HUDEP-2 (cell line): ENCODE results near the gene OGDHL.
"Not testable (repeated sequence)": the region's sequence is repeated elsewhere in the genome, so short reads cannot be mapped to it uniquely, and the experiment has no call there.

Source experiments
- DNase-seq, 76 experiments: peaks; one replicate each; lab custom pipeline; 2025; ENCODE audit not compliant: unreplicated experiment in 76 of 76; lab: John Stamatoyannopoulos, UW

OGDHL gene

DNA sequence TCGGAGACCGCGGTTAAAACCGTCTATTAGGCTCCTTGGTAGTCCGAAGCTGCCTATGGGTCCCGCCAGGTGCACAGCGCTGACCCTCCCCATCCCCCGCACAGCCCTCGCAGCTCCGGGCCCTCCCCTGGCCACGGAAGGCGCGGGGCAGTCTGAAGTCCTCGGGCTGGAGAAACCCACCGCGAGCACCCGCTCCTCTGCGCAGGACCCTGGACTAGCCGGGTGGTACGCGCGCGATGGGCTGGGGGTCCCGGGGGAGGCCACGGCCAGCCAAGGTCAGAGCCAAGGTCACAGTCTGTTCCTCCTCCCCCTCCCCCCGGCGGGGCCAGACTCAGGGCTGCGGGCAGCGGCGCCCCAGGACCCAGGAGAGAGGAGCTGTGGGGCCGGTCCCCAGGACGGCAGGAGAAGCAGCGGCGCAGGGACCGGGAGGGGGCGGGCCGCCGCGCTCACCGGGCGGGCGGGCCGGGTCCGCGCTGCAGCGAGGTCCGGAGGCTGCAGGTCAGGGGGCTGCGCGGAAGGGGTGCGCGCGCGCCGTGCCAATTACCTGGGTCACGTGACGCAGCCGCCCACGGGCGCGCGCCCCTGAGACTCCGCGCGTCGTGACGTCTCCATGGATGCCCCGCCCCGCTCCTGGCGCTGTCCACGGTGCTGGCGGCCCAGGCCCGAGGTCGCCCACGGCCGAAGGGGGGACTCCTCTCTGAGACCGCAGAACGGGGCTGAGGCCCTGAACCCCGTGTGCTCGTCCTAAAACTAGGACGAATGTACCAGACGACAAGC, at the start of gene OGDHL:
Gene OGDHL (minus strand): TSS at position 535 of the 777 bp plus-strand sequence. CDS start 3,731 bp downstream, outside the sequence.
- peak in 57 of 76 experiments; percentile 3 to 70 (median 41) for DNase-seq

DNA sequence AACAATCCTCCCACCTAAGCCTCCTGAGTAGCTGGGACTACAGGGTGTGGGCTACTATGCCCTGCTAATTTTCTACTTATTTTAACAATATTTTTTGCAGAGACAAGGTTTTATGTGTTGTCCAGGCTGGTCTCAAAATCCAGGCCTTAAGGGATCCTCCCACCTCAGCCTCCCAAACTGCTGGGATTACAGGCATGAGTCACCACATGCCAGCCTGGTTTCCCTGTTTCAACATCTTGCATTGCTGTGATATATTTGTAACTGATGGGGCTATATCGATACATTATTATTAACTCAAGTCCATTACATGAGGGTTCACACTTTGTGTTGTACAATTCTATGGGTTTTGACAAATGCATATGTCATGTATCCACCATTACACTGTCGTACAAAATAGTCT, 41.9 kb upstream of the OGDHL start:
- DNase-seq = no peak

DNA sequence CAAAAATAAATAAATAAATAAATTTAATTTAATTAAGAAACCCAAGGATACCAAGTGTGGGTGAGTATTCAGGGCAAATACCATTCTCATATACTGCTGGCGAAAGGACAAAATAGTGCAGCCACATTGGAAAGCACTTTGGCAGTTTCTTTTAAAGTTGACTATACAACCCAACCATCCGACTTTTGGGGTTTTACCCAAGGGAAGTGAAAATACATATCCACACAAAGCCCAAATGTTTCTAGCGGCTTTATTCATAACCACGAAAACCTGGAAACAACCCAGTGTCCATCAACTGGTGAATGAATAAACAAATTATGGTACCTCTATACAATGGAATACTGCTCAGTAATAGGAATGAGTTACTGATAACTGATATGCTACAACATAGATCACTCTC, 36.2 kb upstream of the OGDHL start:
- DNase-seq = no peak

DNA sequence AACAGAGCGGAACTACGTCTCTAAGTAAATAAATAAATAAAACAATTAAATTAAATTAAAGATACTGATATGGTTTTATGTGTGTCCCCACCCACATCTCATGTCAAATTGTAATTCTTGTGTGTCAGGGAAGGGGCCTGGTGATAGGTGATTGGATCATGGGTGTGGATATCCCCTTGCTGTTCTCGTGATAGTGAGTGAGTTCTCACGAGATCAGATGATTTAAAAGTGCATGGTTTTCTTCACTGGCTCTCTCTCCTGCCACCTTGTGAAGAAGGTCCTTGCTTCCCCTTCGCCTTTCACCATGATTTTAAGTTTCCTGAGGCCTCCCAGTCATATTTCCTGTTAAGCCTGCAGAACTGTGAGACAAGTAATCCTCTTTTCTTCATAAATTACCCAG, 29.0 kb upstream of the OGDHL start:
- DNase-seq = no peak

DNA sequence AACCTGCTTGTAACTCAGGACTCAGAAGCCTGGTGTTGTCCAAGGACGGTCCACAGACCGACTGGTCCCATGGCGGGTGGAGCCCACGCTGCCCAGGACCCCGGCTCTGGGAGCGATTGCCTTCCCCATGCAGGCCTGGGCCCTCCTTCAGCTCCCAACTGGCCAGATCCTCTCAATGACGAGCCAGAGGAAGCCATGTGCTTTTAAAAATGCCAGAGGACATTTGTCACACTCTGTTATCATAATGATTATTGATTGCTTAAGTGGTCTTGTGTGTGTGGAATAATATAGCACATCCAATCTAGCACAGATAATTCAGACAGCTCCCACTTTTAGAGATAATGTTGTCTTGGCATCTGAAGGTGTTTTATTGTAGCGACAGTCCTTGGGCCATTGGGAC, 22.6 kb upstream of the OGDHL start:
- no peak for DNase-seq

DNA sequence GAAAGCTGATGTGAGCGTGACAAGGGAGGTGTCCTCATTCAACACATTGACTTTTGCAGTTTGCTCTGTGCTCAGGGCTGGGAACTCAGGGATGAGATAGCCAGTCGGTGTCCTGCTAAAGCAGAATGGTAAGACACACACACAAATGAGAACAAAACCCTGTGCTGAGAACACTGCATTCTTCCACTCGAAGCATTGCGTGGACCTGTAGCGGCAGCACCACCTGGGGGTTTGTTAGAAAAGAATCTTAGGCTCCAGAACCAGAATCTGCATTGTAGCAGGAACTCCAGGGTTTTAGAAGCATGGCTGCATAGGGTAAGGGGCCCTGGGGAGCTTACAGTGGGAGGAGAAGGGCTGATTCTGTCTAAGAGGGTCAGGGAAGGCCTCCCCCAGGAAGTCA, 21.5 kb upstream of the OGDHL start:
- DNase-seq = no peak

DNA sequence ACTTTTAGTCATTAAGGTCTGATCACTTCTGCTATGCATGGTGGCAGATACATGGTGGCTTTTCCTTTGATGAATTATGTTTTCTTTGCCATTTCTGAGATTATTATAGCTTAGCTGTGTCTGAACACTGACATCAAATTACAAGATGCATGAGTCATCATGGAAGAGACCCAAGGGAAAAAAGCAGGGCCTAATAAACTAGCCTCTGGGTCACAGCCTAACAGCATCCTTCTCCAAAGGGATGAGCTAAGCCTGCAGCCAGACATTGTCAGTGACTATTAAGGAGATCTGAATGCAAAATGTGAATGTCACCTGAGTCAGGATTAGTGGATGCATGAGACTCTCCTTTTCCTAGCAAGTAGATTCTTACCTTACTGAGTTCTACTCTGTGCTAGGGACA, 19.1 kb upstream of the OGDHL start:
- DNase-seq = no peak

DNA sequence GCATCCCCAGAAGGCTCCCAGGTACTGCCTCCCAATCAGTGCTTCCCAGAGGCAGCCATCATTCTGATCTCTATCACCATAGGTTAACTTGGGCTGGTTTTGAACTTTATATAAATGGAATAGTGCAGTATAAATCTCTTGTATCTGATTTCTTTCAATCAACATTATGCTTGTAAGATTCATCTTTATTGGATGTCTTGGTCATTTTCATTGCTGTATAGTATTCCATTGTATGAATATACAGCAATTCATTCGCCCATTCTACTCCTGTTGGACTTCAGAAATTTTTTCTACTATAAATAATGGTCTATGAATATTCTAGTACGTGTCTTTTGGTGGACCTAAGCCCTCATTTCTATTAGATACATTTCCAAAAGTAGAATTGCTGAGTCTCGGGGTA, 16.1 kb upstream of the OGDHL start:
- DNase-seq = no peak

DNA sequence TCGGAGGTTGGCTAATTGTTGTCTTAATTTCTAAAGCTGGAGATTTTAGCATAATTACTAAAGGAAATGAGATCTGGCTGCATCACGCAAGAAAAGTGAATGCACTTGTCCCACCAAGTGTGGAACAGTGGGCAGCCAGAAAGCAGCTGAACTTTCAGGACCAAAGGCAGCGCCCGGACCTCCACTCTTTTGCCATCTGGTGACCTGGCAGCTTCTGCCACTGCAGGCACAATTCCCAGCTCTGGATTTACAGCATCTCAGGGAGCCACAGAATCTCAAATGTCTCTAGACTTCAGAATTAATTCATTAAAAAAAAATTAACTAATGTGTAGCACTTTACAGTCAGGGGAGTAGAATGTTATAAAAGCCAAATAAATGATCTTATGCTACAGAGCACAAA, 14.7 kb upstream of the OGDHL start:
- no peak for DNase-seq

DNA sequence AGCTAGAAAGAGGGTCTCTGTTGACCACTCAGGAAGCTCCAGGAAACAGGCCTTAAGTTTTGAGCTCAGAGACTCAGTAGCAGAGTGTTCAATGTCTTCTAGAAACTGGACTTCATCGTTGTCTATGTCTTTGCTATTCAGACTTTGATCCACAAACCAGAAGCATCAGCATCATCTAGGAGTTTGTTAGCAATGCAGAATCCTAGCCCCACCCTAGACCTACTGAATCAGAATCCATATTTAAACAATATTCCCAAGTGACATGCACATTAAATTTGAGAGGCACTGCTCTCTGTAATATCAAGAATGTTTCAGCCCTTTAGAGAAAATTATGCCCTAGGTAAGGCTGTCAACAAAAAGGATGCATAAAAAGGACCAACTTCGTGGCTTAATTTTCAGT, 12.9 kb upstream of the OGDHL start:
- no peak for DNase-seq

DNA sequence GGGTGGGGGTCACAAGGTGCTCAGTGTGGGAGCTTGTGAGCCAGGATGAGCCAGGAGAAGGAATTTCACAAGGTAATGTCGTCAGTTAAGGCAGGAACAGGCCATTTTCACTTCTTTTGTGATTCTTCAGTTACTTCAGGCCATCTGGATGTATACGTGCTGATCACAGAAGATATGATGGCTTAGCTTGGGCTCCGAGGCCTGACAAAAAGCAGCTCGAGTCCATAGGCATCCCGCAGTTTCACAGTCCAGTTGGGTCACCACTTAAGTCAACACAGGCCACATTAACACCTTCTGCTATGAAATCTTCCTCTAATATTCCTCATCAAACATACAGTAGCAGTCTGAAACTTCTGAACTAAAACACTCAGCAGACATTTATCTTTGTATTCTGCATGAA, 10.8 kb upstream of the OGDHL start:
- not testable (repeated sequence) for DNase-seq

DNA sequence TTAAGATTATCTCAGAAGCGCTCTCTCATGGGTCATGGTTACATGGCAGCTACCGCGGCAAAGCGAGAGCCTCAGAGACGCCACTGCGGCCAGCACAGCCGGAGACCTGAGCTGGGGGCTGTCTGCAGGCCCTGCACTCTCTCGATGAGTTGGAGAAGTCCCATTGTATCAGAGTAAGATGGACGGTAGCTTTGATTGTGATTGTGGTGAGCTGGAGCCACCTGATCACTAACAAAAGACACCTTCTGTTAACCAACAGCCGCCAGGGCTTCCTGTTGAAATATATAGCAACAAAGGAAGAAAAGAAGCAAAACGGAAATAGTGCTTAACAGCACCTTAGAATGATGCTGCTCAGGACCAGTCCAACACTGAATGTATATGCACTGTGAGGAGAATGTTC, 8.9 kb upstream of the OGDHL start:
- not testable (repeated sequence) for DNase-seq

DNA sequence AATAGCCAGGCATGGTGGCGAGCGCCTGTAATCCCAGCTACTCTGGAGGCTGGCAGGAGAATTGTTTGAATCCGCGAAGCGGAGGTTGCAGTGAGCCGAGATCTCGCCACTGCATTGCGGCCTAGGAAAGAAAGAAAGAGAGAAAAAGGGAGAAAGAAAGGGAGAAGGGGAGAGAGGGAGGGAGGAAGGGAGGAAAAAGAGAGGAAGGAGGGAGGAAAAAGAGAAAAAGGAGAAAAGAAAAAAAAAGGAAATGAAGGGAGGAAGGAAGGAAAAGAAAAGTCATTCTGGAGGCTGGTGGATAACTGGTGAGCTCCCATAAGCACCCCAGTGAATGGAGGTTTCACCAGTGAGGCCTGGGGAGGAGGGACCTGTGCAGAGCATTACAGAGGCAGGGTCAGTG, 7.6 kb upstream of the OGDHL start:
- no peak for DNase-seq

DNA sequence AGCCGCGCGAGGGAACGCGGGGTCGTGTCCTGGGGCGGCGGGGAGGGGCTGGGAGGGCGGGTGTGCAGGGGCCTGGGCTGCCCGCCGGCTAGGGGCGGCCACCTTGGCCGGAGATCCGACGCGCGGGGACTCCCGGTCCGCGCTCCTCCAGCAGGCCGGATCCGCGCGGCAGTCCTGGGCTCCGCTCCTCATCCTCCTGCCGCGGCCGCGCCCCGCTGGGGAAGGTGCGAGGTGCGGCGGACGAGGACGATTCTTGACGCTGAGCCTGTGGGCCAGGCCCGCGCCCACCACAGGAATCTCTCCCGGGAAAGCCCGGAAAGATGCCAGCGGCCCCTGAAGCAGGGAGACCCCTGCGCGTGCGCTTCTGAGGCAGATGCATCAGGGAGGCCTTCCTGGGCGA, 6.6 kb upstream of the OGDHL start:
- no peak for DNase-seq

DNA sequence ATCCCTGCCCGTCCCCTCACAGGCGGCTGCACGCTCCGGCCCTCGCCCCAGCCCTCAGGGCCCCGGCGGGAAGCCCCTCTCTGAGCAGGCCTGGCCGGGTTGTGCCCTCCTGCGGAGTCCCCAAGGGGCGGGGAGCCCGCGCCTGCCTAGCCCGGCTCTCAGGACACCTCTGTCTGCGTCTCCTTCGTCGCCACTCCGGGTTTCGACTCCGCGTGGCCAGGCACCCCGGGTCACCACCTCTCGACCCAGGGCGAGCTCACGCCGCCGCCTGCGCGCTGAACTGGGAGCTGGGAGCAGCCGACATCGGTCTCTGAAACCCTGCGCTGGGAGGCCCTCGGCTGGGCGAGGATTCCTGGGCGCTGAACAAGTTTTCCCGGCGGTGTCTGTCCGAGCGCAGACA, 6.2 kb upstream of the OGDHL start:
- no peak for DNase-seq

DNA sequence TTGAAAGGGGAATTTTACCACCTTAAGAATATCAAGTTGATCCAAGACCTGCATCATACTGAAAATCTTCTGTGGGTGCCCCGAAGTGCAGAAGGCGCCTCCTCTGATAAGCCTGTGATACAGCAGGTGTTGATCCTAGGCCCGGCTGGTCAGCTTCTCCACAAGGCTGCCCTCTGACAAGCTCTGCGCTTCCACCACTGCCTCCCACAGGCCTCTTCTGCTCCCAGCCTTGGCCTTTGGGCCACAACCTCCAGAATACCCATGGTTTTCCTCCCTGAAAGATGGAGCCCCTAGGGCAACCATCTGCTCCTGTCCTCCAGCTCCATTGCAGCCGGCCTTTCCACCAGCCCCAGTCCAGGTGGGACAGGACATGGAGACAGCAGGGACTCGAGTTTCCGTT, 5.6 kb upstream of the OGDHL start:
- no peak for DNase-seq

DNA sequence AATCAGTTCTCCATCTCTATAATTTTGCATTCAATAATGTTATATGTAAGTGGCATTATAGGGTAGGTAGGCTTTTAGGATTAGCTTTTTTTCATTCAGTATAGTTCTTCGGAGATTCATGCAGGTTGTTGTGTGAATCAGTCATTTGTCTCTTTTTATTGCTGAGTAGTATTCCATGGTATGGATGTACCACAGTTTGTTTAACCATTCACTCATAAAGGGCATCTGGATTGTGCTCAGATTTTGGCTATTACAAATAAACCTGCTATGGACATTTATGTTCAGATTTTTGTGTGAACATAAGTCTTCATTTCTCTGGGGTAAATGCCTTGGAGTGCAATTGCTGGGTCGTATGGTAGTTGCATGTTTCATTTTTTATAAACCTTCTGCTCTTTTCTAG, 4.4 kb upstream of the OGDHL start:
- no peak for DNase-seq

DNA sequence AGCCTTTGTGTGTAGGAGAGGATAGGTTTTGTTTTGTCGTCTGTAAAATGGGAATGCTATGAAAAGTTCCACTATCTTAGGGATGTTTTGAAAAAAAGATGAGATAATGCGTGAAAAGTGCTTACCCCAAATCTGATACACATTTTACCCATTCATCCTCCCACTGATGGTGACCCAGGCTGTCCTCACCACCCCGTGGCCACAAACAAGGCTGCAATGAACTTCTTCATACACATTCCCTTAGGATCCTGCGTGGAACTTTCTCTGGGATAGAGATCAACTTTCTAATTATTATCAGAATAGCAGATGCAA, 399 bp upstream of the OGDHL start:
- DNase-seq = no peak

DNA sequence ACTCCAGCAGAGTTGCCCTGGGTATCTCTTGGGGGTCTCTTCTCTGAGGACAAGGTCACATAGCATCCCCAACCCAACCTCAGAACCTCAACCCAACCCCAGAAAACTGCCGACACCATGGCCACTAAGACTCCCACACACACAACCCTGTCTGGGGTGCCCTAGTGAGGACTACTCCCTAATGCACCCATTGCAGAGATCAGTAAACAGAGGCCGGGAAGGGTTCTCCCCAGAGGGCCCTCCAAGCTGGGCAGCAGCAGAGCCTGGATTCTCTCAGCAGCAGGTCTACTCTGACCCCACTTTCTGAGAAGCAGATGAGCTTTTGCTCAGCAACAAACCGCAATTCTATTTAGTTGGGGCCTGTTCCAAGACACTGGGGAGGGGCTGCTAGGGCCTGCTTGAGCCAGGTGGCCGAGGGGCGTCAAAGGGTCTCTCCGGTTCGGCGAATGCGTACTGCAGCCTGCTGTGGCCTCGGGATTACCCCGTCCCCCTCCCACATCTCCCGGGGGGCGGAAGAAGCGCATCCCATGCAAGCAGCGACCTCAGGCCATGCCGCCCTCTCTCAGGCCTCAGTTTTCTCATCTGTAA, 828 bp downstream of the OGDHL start:
- DNase-seq = no peak

DNA sequence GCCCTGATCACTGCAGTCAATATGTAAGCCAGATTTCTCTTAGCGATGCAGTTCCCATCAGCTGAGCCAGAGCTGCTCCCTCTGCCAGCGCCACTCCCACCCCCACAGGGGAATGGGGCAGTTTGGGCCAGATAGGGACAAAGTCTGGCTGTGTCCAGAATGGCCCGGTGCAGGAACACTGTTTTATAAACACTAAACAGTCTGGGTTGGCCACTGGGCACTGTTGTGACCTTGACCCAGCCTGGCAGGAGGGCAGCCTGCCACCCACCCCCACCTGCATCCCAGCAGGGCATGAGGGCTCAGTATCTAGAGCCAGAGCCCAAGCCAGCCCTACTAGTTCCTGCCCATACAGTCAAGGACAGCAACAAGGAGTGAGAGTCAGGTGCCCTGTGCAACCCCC, 1.3 kb downstream of the OGDHL start:
- DNase-seq = no peak

DNA sequence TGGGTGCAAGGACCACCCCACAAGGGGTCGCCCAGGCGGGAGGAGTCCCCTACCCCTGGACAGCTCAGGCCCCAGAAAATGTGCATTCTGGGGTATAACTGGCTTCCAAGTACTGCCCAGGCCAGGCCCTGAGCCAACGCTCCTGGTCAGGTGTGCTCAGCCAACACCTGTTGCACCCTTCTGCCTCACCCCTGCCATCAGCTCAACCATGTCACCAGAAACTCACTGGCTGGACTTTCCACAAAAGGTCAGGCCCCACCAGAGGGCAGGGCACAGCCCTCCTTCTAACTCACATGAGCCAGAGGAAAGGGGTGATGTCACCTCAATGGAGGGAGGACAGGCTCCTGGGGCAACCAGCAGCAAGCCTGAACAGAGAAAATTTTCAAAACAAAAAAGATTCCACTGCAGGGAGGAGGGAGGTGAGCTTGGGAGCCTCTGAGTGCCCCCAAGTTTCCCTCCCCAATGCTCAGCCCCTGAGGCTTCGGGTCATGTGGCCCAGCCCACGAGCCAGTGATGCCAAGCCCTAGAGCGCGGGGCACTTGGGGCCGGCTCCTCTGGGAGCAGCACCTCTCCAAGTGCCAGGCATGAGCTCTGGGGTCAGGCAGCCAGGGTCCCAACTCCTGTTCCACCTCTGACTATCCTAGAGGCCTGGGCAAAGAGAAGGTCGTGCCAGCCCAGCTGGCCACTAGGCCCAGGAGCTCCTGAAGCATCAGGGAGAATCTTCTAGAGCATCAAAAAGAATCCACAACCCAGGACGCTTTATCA, 2.2 kb downstream of the OGDHL start:
- DNase-seq = no peak
